SK-N-SH (cell line): ENCODE measurements around the gene GNAT3. TPM values are rescaled to one million over a fixed set of nuclear protein-coding genes. Genes with fewer than 3 reads are reported as not detected.
A peak's percentile ranks its signal among the peaks of the same experiment; 100 is the strongest.

ENCODE experiments used
- CTCF ChIA-PET: fragments of 300-600, 350-600 bp; formaldehyde crosslinking; extraction: SDS; loops from one replicate; lab custom pipeline; 2021; lab: Yijun Ruan, JAX
- POLR2A ChIA-PET: fragments of 350-600 bp; sonication (Branson Sonifier 250); formaldehyde crosslinking; extraction: SDS; loops from one replicate; lab custom pipeline; 2020; ENCODE audit warnings: antibody characterized with exemption, inconsistent platforms; lab: Yijun Ruan, JAX
- DNase-seq: peaks from one replicate; pipeline ENCODE4 v3.0.0; 2012
- H2AFZ ChIP-seq: fragments of 200-600 bp; sonication (generic); 2 replicates; pipeline ENCODE4 v1.8.1; 2016; ENCODE audit warnings: antibody characterized with exemption, mild to moderate bottlenecking, low read depth
- H3F3A ChIP-seq: fragments of 200-600 bp; sonication (generic); replicated peaks from 2 replicates; pipeline ENCODE3; 2016; ENCODE audit warnings: antibody characterized with exemption, mild to moderate bottlenecking; ENCODE audit not compliant: insufficient read depth
- H3K27ac ChIP-seq, 2 experiments: fragments of 200-500 bp in 1 of 2; fragments of 200-600 bp in 1 of 2; sonication (Bioruptor generic) in 1 of 2; sonication (generic), shearing (Covaris generic) in 1 of 2; 2 replicates each; pipeline versions ENCODE4 v1.5.1 to v1.6.1; 2014 to 2016; ENCODE audit warnings: low read depth in 2 of 2, inconsistent platforms in 1 of 2, low read length in 1 of 2, mild to moderate bottlenecking in 1 of 2, mixed read lengths in 1 of 2
- H3K27me3 ChIP-seq: fragments of 200-600 bp; sonication (generic), shearing (Covaris generic); 2 replicates; pipeline ENCODE4 v1.6.1; 2016; ENCODE audit warnings: mixed run types; ENCODE audit not compliant: insufficient read depth
- H3K36me3 ChIP-seq, 2 experiments: fragments of 200-500 bp in 1 of 2; fragments of 200-600 bp in 1 of 2; sonication (Bioruptor generic) in 1 of 2; sonication (generic) in 1 of 2; replicated peaks in 1 of 2; 2 replicates each; pipeline versions ENCODE3 to v1.5.1; 2014 to 2016; ENCODE audit warnings: low read length in 1 of 2, mild to moderate bottlenecking in 1 of 2; ENCODE audit not compliant: insufficient read depth in 2 of 2, control insufficient read depth in 1 of 2
- H3K4me1 ChIP-seq, 2 experiments: fragments of 200-500 bp in 1 of 2; fragments of 200-600 bp in 1 of 2; sonication (Bioruptor generic) in 1 of 2; sonication (generic), shearing (Covaris generic) in 1 of 2; 2 replicates each; pipeline versions ENCODE4 v1.5.1 to v1.6.1; 2014 to 2016; ENCODE audit warnings: low read depth in 1 of 2, low read length in 1 of 2, mixed run types in 1 of 2; ENCODE audit not compliant: insufficient read depth in 2 of 2, control insufficient read depth in 1 of 2
- H3K4me2 ChIP-seq: fragments of 200-600 bp; sonication (generic), shearing (Covaris generic); 2 replicates; pipeline ENCODE4 v1.6.1; 2017; ENCODE audit warnings: mixed run types
- H3K4me3 ChIP-seq, 2 experiments: fragments of 200-500 bp in 1 of 2; fragments of 200-600 bp in 1 of 2; sonication (Bioruptor generic) in 1 of 2; sonication (generic), shearing (Covaris generic) in 1 of 2; 2 replicates each; pipeline versions ENCODE4 v1.5.1 to v1.8.1; 2014 to 2016; ENCODE audit warnings: low read depth in 2 of 2, inconsistent platforms in 1 of 2, low read length in 1 of 2, mild to moderate bottlenecking in 1 of 2, mixed read lengths in 1 of 2, moderate library complexity in 1 of 2
- H3K79me2 ChIP-seq: fragments of 200-600 bp; sonication (generic); 2 replicates; pipeline ENCODE4 v1.8.1; 2017; ENCODE audit warnings: mild to moderate bottlenecking; ENCODE audit not compliant: insufficient read depth
- H3K9ac ChIP-seq: fragments of 200-600 bp; sonication (generic); 2 replicates; pipeline ENCODE4 v1.6.1; 2017; ENCODE audit warnings: mixed run types
- H3K9me2 ChIP-seq: fragments of 200-600 bp; sonication (generic); 2 replicates; pipeline ENCODE4 v1.6.1; 2017; ENCODE audit warnings: mixed run types
- H3K9me3 ChIP-seq: fragments of 200-600 bp; sonication (generic); 2 replicates; pipeline ENCODE4 v1.6.1; 2017; ENCODE audit warnings: mixed run types, mild to moderate bottlenecking, moderate library complexity
- H4K20me1 ChIP-seq: fragments of 200-600 bp; sonication (generic); 2 replicates; pipeline ENCODE4 v1.6.1; 2017; ENCODE audit warnings: mild to moderate bottlenecking, mixed run types; ENCODE audit not compliant: insufficient read depth
- CHD2 ChIP-seq: fragments of 150-350 bp; IDR thresholded peaks from 2 replicates; pipeline ENCODE4 v1.6.1; 2018; ENCODE audit warnings: low read length; ENCODE audit not compliant: partially characterized antibody
- ELF1 ChIP-seq: IDR thresholded peaks from 2 replicates; pipeline ENCODE4 v1.4.0; 2012
- EP300 ChIP-seq, 2 experiments: IDR thresholded peaks; 2 replicates each; pipeline versions ENCODE4 v1.4.0 to v1.6.1; 2012; ENCODE audit warnings: borderline replicate concordance in 1 of 2, low read depth in 1 of 2, low read length in 1 of 2
- FOSL2 ChIP-seq: IDR thresholded peaks from 2 replicates; pipeline ENCODE4 v1.4.0; 2012; ENCODE audit warnings: low read depth, mild to moderate bottlenecking, moderate library complexity, borderline replicate concordance
- FOXJ3 ChIP-seq: sonication (generic); formaldehyde crosslinking; IDR thresholded peaks from 2 replicates; pipeline ENCODE4 v1.5.1; 2020; ENCODE audit warnings: mild to moderate bottlenecking, missing genetic modification reagents
- FOXM1 ChIP-seq: IDR thresholded peaks from 2 replicates; pipeline ENCODE4 v1.4.0; 2012; ENCODE audit warnings: low read depth, mild to moderate bottlenecking
- JUND ChIP-seq: IDR thresholded peaks from 2 replicates; pipeline ENCODE4 v1.4.0; 2012
- MEF2A ChIP-seq: IDR thresholded peaks from 2 replicates; pipeline ENCODE4 v1.4.0; 2012; ENCODE audit warnings: low read depth, borderline replicate concordance
- MXI1 ChIP-seq: IDR thresholded peaks from 2 replicates; pipeline ENCODE4 v1.6.1; 2012; ENCODE audit warnings: mild to moderate bottlenecking, low read depth, low read length, improper control_type of control experiment
- NFIC ChIP-seq: IDR thresholded peaks from 2 replicates; pipeline ENCODE4 v1.4.0; 2012; ENCODE audit warnings: borderline replicate concordance
- NRF1 ChIP-seq: IDR thresholded peaks from 2 replicates; pipeline ENCODE4 v1.6.1; 2012; ENCODE audit warnings: low read depth, mild to moderate bottlenecking, low read length
- POLR2AphosphoS5 ChIP-seq: IDR thresholded peaks from 2 replicates; pipeline ENCODE4 v1.6.1; 2012; ENCODE audit warnings: low read depth, low read length
- RAD21 ChIP-seq: IDR thresholded peaks from 2 replicates; pipeline ENCODE4 v1.6.1; 2012; ENCODE audit warnings: mild to moderate bottlenecking, low read length
- RFX5 ChIP-seq: IDR thresholded peaks from 2 replicates; pipeline ENCODE4 v1.6.1; 2012; ENCODE audit warnings: mild to moderate bottlenecking, improper control_type of control experiment, low read length
- SIN3A ChIP-seq: IDR thresholded peaks from 2 replicates; pipeline ENCODE4 v1.6.1; 2012; ENCODE audit warnings: low read depth, mild to moderate bottlenecking, low read length, moderate library complexity, borderline replicate concordance
- TAF1 ChIP-seq: IDR thresholded peaks from 2 replicates; pipeline ENCODE4 v1.6.1; 2012; ENCODE audit warnings: low read depth, mild to moderate bottlenecking, low read length, moderate library complexity, borderline replicate concordance
- TCF12 ChIP-seq: IDR thresholded peaks from 2 replicates; pipeline ENCODE4 v1.4.0; 2012
- WGBS: methylation state at CpG from one replicate; pipeline ENCODE4 v1.1.6; 2017; ENCODE audit warnings: low lambda C conversion rate; 5-methylcytosine and 5-hydroxymethylcytosine counted together
- polyA plus RNA-seq, 3 experiments: library from polyadenylated mRNA; depleted of rRNA; stranded (reverse); fragments of >200 nt; gene quantifications; 2 replicates each; pipeline ENCODE4 v1.2.3, GENCODE V29; 2012
- TF ChIP-seq, protein P1 (sequence below): IDR thresholded peaks from 2 replicates; pipeline ENCODE4; 2012
- TF ChIP-seq, protein P2 (sequence below): IDR thresholded peaks from 2 replicates; pipeline ENCODE4 v1.4.0; 2012; ENCODE audit warnings: low read depth, borderline replicate concordance
- TF ChIP-seq, protein P3 (sequence below): fragments of 200-600 bp; sonication (generic); IDR thresholded peaks from 2 replicates; pipeline ENCODE4 v1.6.1; 2017; ENCODE audit warnings: antibody characterized with exemption, mild to moderate bottlenecking, moderate library complexity

Gene GNAT3
- polyA plus RNA-seq, 1 of the 3 experiments (the other 2 are of a cell fraction): not detected

DNA sequence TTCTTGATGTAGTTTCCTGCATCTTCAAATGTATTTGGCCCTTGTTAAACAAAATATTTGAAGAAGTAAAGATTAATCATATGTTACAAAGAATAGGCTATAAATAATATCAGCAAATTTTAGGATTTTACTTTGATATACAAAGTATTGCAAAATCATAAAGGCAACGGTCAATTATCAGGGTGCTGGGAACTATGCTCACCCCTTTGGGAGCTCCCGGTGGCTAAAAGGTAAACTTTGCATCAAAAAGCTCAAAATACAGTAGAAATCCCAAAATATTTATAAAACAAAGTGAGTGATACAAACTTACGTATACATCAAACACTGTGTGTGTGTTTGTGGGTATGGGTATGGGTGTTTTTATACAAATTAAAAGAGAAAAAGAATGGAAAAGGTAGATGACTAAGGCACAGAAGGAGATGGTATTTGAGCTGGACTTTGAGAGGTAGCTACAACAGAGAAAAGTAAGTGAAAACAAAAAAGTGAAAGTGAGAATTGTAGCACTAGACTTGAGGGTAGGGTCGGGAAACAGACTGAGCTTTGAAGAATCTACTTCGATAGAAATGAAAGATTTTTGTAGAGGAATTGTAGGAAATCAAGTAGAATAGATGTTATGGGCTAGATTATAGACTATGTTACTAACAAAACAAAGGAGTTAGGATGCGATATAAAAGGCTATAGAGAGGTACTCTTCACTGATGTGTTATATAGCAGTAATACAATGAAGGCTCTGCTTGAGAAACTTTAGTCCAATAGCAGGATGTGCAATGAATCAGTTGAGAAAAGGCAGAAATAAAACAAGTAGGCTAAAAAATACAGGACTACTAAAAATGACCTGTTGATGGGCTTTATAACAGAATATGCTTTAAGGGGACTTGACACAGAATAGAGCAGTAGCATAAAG is 52.8 kb downstream of the GNAT3 start:
- no peak overlapping the region for H3K9ac ChIP-seq
- H3F3A ChIP-seq: no peaks in the 10 kb centered on the region
- H3K36me3 ChIP-seq: no peaks in the 10 kb centered on the region
- POLR2A ChIA-PET: no interaction called here
- no peak overlapping the region for H3K27ac ChIP-seq
- no peaks in the 10 kb centered on the region for H3K9me3 ChIP-seq
- TF ChIP-seq POLR2AphosphoS5 (no peak), MEF2A (no peak), CHD2 (no peak), TAF1 (no peak), ELF1 (no peak), NFIC (no peak), TCF12 (no peak), NRF1 (no peak), MXI1 (no peak), FOSL2 (no peak), SIN3A (no peak)
- TF ChIP-seq, protein P1, sequence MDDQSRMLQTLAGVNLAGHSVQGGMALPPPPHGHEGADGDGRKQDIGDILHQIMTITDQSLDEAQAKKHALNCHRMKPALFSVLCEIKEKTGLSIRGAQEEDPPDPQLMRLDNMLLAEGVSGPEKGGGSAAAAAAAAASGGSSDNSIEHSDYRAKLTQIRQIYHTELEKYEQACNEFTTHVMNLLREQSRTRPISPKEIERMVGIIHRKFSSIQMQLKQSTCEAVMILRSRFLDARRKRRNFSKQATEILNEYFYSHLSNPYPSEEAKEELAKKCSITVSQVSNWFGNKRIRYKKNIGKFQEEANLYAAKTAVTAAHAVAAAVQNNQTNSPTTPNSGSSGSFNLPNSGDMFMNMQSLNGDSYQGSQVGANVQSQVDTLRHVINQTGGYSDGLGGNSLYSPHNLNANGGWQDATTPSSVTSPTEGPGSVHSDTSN: no peak
- TF ChIP-seq, protein P2, sequence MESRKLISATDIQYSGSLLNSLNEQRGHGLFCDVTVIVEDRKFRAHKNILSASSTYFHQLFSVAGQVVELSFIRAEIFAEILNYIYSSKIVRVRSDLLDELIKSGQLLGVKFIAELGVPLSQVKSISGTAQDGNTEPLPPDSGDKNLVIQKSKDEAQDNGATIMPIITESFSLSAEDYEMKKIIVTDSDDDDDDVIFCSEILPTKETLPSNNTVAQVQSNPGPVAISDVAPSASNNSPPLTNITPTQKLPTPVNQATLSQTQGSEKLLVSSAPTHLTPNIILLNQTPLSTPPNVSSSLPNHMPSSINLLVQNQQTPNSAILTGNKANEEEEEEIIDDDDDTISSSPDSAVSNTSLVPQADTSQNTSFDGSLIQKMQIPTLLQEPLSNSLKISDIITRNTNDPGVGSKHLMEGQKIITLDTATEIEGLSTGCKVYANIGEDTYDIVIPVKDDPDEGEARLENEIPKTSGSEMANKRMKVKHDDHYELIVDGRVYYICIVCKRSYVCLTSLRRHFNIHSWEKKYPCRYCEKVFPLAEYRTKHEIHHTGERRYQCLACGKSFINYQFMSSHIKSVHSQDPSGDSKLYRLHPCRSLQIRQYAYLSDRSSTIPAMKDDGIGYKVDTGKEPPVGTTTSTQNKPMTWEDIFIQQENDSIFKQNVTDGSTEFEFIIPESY: no peak
- 81% methylated on average over 6 of the region's 6 CpGs for WGBS
- no peak for DNase-seq
- CTCF ChIA-PET: interaction anchor here (0.7 to 2.0 kb wide), 9 partner anchors 9 to 399 kb away, joined by 3 to 9 read pairs (median 4); no protein-coding TSS in a partner anchor
- no peaks in the 10 kb centered on the region for H3K4me1 ChIP-seq
- no peak overlapping the region for H3K4me2 ChIP-seq
- no peaks in the 10 kb centered on the region for H3K79me2 ChIP-seq
- no peaks in the 10 kb centered on the region for H3K27me3 ChIP-seq
- no peak overlapping the region for H2AFZ ChIP-seq
- no peaks in the 10 kb centered on the region for H4K20me1 ChIP-seq
- no peaks in the 10 kb centered on the region for H3K9me2 ChIP-seq
- no peak overlapping the region for H3K4me3 ChIP-seq

DNA sequence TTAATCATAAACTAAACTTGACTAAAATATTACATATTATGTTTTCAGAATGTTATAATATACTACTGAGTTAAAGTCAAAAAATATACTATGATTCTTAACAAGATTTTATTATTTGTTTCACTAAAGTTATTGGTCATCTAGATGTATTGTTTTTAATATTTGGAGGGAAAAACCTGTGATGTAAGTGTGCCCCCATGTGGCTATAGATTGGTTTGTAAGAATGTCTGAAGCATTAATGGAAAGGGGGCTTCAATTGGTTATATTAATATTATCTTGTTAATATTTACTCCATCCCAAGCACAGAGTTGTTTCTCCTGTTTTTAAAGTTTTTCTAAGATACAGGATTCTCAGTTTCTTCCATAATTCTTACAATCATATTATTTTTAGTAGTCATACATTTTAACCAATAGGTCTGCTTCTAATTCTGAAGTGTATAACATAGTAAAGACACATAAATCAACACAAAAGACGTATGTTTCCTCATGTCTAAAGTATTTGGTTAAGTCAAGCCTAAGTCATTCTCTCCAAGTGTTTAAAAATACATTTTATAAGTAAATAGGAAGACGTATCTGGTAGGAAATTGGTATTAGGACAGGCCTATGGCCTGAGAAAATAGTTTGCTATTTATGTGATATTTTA is 58.0 kb downstream of the GNAT3 start:
- Histone ChIP-seq H3K79me2 (no peaks in the 10 kb centered on the region), H3K27ac (peak overlapping the region in 1 of 2 experiments; percentile 9; a peak in 1 of 4 replicates), H3K9me2 (no peaks in the 10 kb centered on the region), H3K27me3 (no peaks in the 10 kb centered on the region), H4K20me1 (no peaks in the 10 kb centered on the region), H2AFZ (peak overlapping the region; percentile 62), H3K9me3 (no peaks in the 10 kb centered on the region), H3F3A (peaks cover 9% of the 10 kb centered on the region), H3K4me1 (peaks cover 0 to 5% of the 10 kb centered on the region in 2 experiments; a peak in 2 of 4 replicates), H3K4me2 (no peak overlapping the region), H3K9ac (no peak overlapping the region), H3K4me3 (no peak overlapping the region), H3K36me3 (no peaks in the 10 kb centered on the region)
- peak; percentile 45 for DNase-seq
- ChIA-PET POLR2A (no interaction called here), CTCF (interaction anchor here (0.6 to 1.5 kb wide), 21 partner anchors 9 to 1172 kb away, joined by 3 to 9 read pairs (median 4); partner anchors contain the start of gene GNAI1)
- WGBS: 41% methylated on average over 2 of the region's 2 CpGs
- no peak for TF ChIP-seq POLR2AphosphoS5
- TF ChIP-seq RAD21: peak; percentile 91
- no peak for TF ChIP-seq EP300 (IDR thresholded peaks at IDR 0.05; ENCODE audit: borderline replicate concordance in 1 of 2, low read depth in 1 of 2, low read length in 1 of 2)
- TF ChIP-seq FOSL2: no peak
- no peak for TF ChIP-seq JUND
- TF ChIP-seq NFIC: no peak
- TF ChIP-seq FOXM1: no peak
- TF ChIP-seq RFX5: no peak
- no peak for TF ChIP-seq TAF1
- no peak for TF ChIP-seq NRF1
- TF ChIP-seq, protein P3, sequence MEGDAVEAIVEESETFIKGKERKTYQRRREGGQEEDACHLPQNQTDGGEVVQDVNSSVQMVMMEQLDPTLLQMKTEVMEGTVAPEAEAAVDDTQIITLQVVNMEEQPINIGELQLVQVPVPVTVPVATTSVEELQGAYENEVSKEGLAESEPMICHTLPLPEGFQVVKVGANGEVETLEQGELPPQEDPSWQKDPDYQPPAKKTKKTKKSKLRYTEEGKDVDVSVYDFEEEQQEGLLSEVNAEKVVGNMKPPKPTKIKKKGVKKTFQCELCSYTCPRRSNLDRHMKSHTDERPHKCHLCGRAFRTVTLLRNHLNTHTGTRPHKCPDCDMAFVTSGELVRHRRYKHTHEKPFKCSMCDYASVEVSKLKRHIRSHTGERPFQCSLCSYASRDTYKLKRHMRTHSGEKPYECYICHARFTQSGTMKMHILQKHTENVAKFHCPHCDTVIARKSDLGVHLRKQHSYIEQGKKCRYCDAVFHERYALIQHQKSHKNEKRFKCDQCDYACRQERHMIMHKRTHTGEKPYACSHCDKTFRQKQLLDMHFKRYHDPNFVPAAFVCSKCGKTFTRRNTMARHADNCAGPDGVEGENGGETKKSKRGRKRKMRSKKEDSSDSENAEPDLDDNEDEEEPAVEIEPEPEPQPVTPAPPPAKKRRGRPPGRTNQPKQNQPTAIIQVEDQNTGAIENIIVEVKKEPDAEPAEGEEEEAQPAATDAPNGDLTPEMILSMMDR: peak; percentile 93
- TF ChIP-seq FOXJ3 (CRISPR knock-in tag): no peak
- no peak for TF ChIP-seq MXI1
